Limb (tissue), 2 donors: ENCODE results near the gene ARL5C.
A peak's percentile ranks its signal among the peaks of the same experiment; 100 is the strongest.

Experiments used
- DNase-seq, 2 donors: peaks; one replicate each; pipeline ENCODE4 v3.0.0-alpha.2; 2016; ENCODE audit errors: extremely low spot score in 2 of 2

Gene ARL5C

DNA sequence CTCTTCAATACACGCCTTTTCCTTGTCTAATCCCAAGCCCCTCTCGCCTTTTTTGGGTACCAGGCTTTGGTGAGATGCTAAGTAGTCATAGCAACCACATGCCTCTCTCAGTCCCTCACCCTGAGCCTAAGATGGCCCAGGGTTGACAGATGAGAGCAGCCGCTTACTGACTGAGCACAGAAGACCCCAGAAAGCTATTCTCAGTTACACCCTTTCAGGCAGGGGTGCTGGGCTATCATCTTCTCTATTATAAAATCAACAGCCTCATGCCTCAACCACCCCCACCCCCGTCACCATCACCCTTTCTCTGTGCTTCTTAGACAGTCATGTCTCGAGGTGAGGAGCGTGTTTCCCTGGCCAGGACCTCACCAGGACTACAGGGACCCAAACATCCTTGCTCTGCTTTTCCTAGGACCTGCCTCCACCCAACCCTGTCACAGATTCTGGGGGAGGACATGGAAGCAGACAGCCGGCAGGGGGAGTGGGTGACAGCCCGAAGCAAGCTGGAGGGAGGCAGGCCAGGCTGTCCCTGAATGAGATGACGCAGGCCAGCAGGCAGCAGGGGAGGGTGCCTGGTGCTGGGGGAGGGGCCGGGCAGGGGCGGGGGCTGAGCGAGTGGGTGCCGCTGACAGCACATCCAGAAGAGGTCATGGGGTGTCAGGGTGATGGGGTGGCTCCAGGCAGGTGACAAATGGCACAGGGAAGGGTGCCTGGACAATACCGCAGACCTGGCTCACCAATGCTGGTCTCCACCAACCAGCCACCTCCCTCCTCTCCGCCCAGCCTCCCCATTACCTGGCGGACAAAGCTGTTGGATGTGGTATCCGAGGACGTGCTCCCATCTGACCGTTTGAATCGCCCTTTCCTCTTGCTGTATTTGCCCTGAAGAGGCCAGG is 28.4 kb upstream of the ARL5C start:
- DNase-seq = peak; percentile 55 to 77

GRCh38 chr17:39193346-39193745 is 27.4 kb upstream of the ARL5C start:
- no peak for DNase-seq

- no peak for DNase-seq
These were observed 26.9 kb upstream of the ARL5C start for GRCh38 chr17:39192901-39193300.

- no peak for DNase-seq
These were observed 26.0 kb upstream of the ARL5C start for GRCh38 chr17:39191750-39192510.

GRCh38 chr17:39187152-39187830 is 21.3 kb upstream of the ARL5C start:
- DNase-seq = no peak

- DNase-seq = no peak
These were observed 20.6 kb upstream of the ARL5C start for GRCh38 chr17:39186481-39187002.

DNA sequence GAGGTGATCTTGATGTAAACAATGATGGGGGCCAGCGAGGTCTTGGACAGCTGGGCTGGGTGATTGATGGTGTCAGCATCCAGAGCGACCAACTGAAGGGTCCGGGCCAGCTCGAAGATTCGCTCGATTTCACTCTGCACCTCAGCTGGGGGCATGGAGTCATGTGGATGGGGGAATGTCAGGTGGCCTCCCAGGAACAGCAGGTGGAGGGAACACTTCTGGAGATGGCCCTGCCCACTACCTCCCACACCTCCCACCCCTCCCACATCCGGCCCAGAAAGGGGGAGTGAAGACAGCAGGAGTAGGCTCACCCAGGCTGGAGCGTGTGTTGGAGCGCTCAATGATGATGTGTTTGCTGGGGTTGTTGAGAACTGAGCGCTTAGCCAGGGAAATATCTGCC is 17.8 kb upstream of the ARL5C start:
- no peak for DNase-seq

GRCh38 chr17:39183045-39183444 is 17.1 kb upstream of the ARL5C start:
- no peak for DNase-seq

GRCh38 chr17:39181303-39181702 is 15.3 kb upstream of the ARL5C start:
- DNase-seq = no peak

- DNase-seq = no peak
These were observed 12.6 kb upstream of the ARL5C start for GRCh38 chr17:39178536-39178935.

DNA sequence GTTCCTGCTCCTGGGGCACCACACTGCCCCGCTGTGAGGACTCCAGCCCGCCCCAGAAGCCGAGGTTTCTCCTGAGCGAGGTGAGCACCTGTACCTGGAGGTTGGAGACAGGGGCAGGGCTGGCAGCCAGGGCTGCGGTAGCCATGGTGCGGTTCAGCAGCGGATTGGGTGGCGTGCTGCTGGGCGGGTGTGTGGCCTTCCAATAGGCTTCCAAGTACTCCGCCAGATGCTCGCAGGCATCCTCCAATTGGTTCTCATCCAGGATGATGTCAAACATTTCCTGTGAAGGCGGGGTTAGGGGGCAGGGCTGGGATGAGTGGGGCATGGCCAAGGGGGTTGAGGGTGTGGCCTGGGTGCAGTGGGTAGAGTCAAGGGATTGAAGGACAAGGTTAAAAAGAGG is 11.3 kb upstream of the ARL5C start:
- no peak for DNase-seq

- DNase-seq = no peak
These were observed 9.7 kb upstream of the ARL5C start for GRCh38 chr17:39175695-39176093.

- DNase-seq = peak; percentile 73 to 76
These were observed 9.1 kb upstream of the ARL5C start for GRCh38 chr17:39174920-39175694.

- peak in 1 of 2 donors; percentile 44 for DNase-seq
These were observed 7.7 kb upstream of the ARL5C start for GRCh38 chr17:39173526-39174274.

DNA sequence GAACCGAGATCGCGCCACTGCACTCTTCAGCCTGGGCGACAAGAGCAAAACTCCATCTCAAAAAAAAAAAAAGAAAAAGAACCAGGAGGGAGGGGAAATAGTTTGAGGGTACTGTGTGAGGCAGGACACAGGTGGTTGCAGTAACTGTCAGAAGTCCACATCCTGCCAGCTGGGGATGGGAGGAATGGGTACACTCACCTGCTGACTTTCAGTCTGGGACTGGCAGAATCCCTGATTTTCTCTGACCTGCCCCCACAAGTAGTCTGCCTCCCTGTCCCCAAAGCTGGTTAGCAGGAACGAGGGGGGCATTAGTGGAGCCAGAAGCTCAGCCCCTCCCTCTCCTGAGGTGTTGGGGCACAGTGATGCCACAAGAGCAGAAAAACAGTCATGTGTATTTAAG is 7.1 kb upstream of the ARL5C start:
- no peak for DNase-seq

- no peak for DNase-seq
These were observed 6.0 kb upstream of the ARL5C start for GRCh38 chr17:39171933-39172332.

- DNase-seq = no peak
These were observed 4.6 kb upstream of the ARL5C start for GRCh38 chr17:39170558-39170957.

DNA sequence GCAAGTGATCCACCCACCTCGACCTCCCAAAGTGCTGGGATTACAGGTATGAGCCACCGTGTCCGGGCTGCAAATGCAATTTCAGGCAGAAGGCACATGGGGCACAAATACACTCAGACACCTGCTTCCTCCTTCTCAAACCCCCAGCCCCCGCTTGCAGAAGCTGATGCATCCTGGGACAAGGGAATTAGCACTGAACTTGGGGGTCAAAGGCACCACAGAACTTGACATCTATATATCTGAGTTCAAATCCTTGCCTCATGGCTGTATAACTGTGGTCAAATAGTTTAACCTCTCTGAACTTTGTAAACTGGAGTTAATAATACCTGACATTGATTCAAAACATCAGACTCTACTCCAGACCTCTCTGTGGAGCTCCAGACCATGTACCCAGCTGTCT is 4.1 kb upstream of the ARL5C start:
- no peak for DNase-seq

DNA sequence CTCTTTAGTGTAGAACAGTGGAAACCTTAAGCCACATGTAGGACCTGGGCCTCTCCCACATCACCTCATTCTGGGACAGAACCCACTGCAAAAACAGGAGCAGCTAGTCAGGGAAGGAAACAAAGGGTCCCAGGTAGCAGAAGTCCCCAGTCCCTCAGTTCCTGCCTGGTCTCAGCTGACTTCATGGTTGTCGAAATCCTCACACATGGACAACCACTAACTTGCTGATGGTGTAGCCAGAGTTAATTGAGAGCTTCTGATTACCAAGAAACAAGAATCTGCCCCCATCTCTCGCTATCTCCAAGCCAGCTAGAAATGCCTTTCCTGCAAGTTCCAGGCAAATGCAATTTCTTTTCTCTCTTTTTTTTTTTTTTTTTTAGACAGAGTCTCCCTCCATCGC is 3.6 kb upstream of the ARL5C start:
- no peak for DNase-seq

GRCh38 chr17:39169101-39169500 is 3.1 kb upstream of the ARL5C start:
- DNase-seq = no peak
